NCI-H69 (cell line): ENCODE results near the gene LCE2A.

Experiments
- DNase-seq: peaks from one replicate; lab custom pipeline; 2025; lab: John Stamatoyannopoulos, UW

Gene LCE2A

GRCh38 chr1:152743371-152744145 is 45.4 kb downstream of the LCE2A start:
- no peak for DNase-seq

- peak; percentile 51 for DNase-seq
These were observed 47.2 kb downstream of the LCE2A start for GRCh38 chr1:152745289-152745704.

- no peak for DNase-seq
These were observed 47.8 kb downstream of the LCE2A start for GRCh38 chr1:152745765-152746444.

GRCh38 chr1:152747831-152748230 is 49.7 kb downstream of the LCE2A start:
- DNase-seq = no peak
